GM21390 (cell line): Measurements from ENCODE around the gene ZBTB2.
"Not testable (repeated sequence)": the region's sequence is repeated elsewhere in the genome, so short reads cannot be mapped to it uniquely, and the experiment has no call there.

Experiments
- ATAC-seq: cut with Tn5 transposase; IDR thresholded peaks from one replicate; pipeline ENCODE4 v1.9.1; 2021; ENCODE audit not compliant: unreplicated experiment

The ZBTB2 gene

DNA sequence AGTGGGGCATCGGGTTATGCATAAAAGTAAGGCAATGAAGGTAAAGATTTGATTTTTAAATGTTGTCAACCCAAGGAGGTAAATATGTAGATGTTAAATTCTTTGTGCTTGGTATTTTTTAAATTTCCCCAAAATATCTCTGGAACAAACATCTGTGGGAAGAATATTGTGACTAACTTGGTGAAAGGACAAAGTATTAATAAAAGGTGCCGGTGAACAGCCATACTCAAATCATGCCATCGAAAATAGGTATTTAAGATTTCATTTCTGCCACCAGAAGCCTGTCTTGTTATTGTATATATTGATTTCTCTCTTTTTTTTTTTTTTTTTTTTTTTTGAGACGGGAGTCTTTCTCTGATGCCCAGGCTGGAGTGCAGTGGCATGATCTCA is 12.6 kb upstream of the ZBTB2 start:
- ATAC-seq = no peak

DNA sequence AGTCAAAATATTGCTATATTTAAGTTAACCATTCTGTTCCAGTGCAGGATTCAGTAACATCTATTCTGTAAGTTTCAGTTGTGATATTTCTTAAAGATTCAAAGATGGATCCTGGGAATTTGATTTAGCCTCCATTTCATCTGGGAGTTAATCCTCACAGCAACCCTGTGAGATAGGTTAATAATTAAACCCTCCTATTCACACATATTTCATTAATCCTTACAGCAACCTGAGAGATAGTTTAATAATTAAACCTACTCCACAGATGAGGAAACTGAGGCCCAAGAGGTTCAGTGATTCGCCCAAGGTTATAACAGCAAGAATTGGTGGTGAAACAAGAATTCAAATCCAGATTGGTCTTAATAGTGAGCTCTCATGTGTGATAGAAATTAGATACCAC is 10.9 kb upstream of the ZBTB2 start:
- ATAC-seq = no peak

DNA sequence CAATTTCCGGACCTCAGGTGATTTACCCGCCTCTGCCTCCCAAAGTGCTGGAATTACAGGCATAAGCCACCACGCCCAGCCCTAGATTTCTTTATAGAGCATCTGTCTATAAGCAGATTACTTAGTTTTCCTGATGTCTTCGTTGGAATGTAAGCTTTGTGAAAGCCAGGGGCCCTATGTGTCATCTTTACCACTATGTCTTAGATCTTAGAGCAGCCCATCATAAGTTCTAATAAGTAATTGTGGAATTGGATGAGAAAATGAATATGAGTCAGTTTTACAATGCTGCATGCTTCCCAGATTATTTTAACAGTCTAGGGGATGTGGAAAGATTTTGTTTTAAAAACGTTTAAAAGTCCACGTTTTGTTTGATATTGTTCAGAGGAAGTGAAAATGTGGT is 9.1 kb upstream of the ZBTB2 start:
- no peak for ATAC-seq

DNA sequence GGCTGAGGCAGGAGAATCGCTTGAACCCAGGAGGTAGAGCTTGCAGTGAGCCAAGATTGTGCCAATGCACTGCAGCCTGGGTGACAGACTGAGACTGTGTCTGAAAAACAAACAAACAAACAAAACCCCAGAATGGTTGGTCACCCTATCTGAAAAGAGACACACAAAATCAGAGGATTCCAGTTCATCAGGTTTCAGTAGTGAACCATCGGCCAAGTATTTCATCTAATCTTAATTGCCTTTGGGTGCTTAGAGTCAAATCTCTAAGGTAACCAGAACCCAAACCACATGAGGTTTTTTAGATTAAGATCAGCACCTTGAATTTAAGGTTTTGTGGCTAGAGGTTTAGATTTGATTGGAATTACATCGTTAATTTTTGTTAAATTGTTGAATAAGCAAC is 8.3 kb upstream of the ZBTB2 start:
- no peak for ATAC-seq

DNA sequence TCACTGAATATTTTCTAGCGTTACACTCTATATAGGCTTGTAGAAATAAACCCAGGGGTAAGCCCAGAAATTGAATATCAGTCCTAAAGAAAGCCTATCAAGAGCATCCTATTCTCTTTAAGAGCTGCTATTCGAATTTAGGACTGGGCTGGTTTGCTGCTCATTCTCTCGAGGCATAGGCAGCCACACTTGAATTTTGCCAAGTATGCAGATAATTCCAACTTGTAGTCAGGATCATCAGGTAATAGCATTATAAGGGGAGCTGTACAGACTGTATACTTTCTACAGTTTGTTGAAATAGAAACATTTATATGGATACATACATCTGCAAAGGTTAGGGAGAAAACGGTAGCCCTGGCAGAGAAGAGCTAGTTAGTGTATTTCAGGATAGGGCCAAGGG is 2.1 kb upstream of the ZBTB2 start:
- ATAC-seq = no peak

DNA sequence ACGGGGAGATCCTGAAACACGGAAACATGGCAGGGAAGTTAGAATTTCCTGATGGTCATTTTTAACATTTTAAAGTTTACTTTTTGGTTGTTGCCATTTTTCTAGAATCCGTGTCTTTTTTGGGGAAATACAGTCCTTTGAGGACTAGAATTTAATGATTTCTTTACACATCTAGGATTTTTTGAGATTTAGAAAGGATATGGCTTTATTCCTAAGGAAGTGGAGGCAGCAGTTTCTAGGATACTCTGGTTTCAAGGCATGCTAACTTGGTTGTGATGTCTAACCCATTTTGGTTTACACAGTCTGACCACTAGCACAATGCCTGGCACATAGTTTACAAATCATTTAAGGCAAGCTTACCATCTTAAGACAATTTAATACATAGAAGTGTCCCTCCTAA is 1.1 kb upstream of the ZBTB2 start:
- no peak for ATAC-seq

DNA sequence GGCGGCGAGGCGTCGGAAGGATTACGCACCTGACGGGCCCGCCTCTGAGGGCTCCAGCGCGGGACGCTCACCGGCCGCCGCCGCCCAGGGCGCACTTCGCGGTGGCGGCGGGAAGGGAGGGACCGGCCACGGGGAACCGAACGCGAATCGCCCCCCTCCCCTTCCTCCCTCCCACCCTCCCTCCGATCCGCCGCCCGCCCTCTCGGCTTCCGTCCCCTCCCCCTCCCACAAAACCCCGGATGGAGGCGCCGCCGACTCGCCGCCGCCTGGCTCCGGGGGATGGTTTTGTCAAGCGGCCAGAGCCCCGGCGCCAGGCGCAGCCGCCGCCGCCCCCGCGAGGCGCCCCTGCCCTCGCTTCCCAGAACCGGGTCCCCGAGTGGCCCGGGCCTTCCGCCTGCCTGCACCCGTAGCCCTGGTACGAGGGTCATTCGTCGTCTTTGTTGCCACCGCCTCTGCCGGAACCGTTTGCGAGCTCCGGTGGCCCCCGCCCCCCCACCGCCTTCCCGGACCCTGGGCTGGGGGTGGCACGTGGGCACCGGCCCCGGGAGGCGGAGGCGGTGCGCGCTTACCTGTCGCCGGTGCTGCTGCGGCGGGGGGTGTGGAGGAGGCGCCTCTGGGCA is 398 bp downstream of the ZBTB2 start:
- ATAC-seq = peak; percentile 5

DNA sequence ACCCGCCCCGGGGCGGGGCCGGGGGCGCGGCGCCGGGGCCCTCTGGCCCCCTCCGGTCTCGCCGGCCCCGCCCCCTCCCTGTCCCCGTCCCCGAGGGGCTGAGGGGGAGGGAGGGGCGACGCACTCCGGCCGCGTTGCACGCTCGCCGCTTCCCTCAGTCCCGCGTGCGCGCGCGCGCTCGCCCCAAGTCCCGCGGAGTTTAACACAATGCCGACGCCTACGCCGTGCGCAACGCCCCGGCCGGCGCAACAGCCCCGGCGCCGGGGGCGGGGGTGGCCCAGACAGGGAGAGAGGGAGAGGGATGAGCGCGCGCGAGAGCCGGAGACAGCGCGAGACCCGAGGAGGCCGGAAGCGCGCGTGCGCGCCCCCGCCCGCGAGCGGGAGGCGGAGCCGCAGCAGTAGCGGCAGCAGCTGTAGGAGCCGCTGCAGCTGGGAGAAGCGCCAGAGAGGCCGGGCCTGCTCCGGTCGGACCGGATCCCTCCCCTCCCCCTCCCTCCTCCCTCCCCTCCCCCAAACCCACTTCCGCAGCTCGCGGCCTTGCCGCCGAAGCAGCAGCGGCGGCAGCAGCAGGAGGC is 996 bp downstream of the ZBTB2 start:
- peak; percentile 72 for ATAC-seq

DNA sequence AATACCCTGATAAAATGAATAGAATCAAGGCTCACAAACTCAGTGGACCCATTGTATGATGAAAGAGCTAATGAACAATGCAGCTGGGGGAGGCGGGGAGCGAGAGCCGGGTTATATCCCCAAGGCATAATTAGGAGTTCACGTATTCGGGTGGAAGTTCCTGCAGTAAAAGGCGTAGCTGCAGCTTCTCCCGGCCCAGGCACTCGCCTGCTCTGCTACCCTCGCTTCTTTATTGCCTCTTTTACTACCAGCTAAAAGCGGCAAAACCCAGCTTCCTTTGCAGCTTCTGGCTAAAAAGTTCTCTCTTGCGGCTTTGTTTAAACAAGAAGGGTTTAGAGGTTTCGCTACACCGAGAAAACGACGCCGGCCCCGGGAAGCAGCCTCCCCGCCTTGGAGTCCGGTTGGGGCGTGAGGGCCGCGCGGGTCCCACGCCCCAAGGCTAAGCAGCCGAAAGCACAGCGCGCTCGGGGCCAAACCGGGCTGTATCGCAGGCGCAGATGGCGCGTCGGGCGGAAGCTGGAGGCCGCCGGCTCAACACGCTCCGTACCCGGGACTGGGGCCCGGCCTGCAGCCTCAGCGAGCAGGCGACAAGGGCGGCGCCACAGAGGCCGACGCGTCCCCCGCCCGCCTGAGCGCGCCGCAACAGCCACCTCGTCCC is 1.6 kb downstream of the ZBTB2 start:
- ATAC-seq = peak; percentile 61

DNA sequence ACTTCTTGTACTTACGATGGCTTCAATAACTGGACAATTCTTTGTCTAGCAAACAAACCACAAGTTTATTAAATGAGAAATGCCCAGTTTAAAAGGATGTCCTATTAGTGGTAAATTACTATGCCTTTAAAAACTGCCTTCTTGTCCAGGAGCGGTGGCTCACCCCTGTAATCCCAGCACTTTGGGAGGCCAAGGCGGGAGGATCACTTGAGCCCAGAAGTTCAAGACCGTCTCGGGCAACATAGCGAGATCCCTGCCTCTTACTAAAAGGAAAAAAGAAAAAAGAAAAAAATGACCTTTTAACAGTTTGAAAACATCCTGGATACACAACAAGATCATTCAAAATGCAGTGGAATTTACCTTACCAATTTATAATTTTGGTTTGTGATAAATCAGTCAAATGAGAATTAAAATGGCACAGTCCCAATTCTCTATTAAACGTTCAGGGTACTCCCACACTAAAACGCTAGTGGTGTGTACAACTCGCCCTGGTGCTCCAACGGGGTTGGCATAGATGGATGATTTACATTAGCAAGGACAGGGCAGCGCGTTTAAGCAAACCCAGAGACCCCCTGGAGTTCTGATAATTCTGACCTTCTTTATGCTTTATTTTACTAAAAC is 2.3 kb downstream of the ZBTB2 start:
- no peak for ATAC-seq

DNA sequence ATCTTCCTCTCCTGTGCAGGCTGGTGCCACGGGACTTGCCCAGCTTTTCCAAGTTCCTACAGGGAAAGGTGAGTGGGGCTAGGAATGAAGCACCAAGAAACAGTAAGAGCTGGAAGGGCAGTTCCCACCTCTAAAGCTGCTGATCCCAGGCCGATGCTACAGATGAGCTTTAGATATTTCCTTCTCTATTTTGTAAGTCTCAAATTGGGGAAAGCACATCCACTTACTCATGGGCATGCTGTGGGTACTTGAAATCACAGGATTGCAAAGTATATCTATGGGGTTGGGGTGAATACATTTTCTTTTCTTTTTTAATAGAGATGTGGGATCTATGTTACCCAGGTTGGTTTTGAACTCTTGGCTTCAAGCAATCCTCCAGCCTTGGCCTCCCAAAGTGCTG is 3.1 kb downstream of the ZBTB2 start:
- no peak for ATAC-seq

DNA sequence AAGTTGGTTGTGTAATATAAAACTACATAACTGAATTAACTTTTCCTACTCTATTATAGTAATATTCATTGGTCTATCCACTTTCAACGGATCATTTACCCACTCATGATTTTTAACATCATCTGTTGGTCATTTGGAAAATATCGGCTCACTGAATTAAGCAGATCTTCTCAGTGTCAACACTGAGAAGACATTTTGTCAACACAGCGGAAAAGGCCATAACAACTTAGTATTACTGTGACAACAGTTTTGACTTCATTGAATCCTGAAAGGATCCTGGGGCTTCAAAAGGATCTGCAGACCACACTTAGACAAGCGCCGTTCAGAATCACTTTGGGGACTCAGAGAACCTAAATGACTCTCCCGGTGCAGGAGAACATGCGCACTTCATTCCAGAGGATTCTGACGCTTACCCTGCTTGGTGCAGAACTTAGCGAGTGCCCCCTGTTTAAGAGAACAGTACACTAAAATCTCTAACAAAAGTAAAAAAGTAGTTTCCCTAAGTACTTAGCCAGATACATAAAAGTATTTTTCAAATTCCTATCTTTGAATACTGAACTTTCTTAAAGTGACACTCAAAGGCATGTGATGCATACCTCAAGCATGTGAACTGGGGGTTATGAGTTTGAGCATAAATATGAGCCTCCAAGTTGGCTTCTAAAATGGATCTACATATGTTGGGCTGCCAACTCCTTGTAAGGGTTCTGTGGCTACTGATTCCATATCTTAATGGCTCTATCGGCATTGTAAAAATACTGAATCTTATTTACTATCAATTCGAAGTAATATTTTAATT is 4.0 kb downstream of the ZBTB2 start:
- no peak for ATAC-seq

DNA sequence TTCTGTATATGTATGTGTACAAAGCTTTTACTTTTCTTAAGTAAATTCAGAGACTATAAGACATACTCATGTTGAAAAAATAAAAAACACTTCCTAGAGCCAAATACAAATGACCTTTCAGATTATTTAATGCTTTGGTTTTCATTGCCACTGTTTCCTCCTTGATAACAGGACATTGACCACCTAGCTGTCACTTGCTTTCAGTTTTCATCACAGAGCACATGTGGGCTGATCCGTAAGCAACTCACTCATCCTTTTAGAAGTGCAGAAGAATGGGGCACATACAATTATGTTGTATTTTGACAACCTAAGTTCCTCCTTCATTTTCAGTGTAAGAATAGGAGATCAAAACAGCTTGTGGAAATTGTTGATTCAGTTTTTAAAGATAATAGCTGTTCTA is 6.2 kb downstream of the ZBTB2 start:
- ATAC-seq = no peak

DNA sequence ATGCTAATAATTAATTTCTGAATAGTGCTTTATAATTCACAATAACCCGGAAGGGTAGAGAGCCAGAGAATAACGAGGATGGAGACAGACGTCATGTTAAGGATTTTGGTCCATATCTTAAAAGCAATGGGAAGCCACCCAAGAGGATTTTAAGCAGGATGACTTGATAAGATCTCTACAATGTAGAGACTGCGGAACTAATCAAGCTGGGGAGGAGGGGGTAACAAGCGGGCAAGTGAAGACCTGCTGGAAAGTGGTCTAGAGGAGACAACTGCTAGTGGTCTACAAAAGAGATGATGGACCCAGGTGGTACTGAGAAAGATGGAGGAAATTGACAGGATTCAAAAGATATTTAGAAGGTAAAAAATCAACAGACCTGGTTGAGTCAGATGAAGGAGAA is 7.2 kb downstream of the ZBTB2 start:
- ATAC-seq = no peak

DNA sequence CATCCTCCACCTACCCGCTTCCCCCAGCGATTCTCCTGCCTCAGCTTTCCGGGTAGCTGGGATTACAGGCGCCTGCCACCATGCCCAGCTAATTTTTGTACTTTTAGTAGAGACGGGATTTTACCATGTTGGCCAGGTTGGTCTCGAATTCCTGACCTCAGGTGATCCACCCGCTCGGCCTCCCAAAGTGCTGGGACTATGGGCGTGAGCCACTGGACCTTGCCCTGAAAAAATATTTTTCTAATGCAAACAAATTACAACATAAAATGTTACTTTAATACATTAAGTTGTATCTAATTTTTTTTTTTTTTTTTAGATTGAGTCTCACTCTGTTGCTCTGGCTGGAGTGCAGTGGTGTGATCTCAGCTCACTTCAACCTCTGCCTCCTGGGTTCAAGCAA is 8.7 kb downstream of the ZBTB2 start:
- ATAC-seq = not testable (repeated sequence)

DNA sequence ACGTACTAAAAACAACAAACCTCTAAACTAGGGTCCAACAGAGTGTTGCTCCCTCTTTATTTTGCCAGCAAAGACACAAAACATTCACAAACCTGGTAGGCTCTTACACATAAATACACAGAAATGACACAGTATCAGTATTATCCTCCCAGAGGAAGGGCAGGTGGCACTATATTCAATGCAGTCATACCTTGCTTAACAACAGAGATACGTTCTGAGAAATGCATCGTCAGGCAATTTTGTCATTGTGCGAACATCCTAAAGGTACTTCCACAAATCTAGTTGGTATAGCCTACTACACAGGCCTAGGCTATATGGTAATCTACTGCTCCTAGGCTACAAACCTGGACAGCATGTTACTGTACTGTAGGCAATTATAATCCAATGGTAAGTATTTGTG is 9.6 kb downstream of the ZBTB2 start:
- no peak for ATAC-seq

DNA sequence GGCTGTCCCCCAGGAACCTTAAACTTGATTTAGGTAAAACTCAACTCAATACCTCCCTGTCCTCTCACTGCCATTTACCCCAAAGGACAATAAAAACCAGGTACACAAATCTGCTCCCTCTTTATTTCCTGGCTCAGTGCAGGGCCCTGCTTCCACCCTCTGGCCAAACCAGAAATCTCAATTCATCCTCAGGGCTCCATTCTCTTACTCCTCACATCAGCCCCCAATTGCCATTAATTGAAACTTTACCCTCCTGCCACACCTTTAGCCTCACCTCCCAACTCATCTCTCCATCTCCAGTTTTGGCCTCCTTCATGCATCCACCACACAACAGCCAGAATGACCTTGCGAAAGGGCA is 10.5 kb downstream of the ZBTB2 start:
- no peak for ATAC-seq

DNA sequence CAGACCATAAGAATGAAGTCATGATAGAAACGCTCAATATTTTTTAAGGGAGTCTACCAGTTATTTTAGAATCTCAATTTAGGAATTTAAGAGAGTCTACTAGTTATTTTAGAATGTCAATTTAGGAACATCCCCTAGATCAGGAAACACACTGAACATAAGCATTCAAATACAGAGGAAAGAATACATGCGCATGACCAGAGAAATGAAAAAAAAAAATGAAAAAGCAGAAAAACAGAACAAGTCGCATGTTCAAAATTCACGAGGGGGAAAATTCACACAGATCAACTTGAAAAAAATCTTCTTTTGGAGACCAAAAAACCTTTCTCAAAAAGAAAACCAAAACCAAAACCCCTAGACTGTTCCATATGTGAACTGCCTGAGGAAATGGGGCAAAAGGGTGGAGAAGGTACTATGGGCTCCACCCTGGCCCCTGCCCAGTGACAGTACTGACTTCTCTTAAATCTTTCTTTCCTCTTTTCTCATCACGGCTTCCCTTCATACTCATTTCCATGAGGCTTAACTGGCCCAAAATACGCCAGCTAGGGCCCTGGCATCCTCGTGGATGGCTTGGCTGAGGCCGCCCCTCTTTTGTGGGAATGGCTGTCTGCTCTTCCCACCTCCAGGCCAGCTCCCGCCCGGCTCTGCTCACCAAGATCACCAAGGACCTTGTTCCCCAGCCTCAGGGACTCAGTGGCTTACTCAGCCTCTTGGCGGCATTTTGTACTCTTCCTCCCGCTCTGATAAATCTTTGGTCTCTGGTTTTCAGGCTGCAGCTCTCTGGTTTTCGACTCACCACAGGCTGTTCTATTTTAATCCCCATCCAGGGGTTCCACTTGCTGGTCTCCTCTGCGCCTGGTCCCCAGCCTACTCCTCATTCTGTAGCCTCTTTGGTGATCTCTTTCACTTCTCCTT is 11.2 kb downstream of the ZBTB2 start:
- ATAC-seq = peak; percentile 59

DNA sequence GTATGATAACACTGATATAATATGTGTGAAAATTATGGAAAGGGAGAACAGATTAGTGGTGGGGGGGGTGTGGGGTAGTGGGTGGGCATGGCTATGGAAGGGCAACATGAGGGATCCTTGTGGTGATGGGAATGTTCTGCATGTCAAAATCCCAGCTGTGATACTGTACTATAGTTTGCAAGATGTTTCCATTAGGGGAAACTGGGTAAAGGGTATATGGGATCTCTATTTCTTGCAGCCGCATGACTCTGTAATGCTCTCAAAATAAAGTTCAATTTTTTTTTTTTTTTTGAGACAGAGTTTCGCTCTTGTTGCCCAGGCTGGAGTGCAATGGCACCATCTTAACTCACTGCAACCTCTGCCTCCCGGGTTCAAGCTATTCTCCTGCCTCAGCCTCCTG is 14.3 kb downstream of the ZBTB2 start:
- ATAC-seq = no peak

DNA sequence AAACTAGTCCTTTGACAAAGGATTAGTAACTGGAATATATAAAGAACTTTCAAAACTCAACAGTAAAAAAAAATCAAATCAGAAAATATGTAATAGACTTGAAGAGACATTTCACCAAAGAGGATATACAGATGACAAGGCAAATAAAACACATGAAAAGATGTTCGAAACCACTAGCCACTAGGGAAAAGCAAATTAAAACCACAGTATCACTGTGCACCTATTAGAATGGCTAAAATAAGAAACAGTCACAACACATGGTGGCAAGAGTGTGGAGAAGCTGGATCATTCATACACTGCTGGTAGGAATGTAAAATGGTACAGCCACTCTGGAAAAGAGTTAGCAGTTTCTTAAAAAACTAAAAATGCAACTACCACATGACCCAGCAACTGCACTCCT is 14.9 kb downstream of the ZBTB2 start:
- ATAC-seq = peak; percentile 40

DNA sequence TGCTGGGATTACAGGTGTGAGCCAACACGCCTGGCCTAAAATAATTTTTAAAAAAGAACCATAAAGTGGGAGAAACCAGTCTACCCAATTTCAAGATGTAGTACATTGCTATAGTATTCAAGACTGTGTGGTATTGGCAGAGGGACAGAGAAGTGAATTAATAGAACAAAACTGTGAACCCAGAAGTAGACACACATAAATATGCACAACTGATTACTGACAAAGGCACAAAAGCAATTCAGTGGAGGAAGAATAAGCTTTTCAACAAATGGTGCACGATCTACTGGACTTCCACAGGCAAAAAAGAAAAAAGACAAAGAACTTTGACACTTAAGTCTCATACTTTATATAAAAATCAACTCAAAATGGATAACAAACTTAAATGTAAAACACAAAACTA is 15.5 kb downstream of the ZBTB2 start:
- no peak for ATAC-seq
